HG03108 (cell line): ENCODE measurements around the gene VPS33A.
"Not testable (repeated sequence)": the region's sequence is repeated elsewhere in the genome, so short reads cannot be mapped to it uniquely, and the experiment has no call there.

Experiments
- ATAC-seq: cut with Tn5 transposase; IDR thresholded peaks from one replicate; pipeline ENCODE4 v1.9.1; 2021; ENCODE audit warnings: moderate library complexity; ENCODE audit not compliant: unreplicated experiment

The VPS33A gene

DNA sequence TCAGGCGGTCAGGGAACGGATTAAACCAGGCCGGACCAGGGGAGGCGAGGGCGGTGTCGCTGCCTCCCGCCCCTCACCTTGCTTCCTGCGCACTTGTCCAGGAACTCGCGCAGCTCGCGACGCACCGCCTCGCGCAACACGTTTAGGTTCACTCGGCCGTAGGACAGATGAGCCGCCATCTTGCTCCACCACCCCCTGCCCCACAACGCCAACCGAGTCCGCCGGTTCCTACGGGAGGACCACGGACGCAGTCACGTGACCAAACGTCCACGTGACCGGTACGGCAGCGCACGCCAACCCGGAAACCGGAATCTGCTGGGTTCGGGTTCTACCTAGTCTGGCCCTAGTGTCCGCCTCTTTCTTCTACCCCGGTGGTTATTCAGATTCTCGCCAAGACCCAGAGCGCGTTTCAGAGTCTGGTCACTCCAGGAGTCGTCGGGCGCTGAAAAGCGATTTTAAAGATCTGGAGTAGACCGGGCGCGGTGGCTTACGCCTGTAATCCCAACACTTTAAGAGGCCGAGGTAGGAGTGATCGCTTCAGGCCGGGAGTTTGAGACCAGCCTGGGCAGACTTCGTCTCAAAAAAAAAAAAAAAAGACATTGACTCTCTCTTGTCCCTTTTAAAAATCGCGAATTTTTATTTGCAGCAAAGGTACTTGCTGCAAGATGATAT is at the start of gene VPS33A:
TSS of gene VPS33A (minus strand) at position 265 of the 672 bp plus-strand sequence. CDS start at position 179, 86 bp downstream.
- peak; percentile 82 for ATAC-seq

DNA sequence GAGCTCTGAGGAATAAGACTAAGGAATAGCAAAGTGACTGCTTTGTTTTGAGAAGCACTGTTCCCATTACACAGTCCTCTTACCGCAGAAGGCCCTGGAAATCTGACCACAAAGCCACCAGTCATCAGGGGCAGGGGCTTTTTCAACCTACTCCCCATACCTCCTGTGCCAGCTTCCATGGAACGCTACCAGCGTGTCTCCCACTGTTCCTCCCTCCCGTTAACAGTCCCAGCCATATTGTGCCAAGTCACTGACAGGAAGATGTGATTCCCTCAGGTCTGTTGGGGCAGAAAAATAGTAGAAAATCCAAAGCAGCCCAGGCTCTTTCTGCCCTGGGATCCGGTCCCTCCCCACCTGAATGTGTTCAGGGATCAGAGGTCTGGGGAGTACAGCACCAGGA is 46.6 kb upstream of the VPS33A start:
- ATAC-seq, result no peak

DNA sequence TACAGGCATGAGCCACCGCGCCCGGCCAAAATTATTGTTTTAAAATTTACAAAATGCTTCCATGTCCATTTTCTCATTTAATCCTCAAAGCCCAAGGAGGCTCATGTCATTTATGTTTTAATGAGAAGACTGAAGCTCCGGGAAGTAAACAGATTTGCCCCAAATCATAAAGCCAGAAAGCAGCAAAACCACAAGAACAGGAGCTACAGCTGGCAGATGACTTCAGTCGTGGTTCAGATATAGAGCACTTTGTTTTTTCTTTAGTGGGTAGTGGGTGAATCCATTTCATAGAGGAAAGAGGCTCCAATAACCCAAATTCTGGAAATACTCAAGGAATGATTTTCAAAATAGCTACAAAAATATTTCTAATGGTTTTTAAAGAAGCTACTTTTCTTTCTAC is 45.4 kb upstream of the VPS33A start:
- ATAC-seq, result no peak

DNA sequence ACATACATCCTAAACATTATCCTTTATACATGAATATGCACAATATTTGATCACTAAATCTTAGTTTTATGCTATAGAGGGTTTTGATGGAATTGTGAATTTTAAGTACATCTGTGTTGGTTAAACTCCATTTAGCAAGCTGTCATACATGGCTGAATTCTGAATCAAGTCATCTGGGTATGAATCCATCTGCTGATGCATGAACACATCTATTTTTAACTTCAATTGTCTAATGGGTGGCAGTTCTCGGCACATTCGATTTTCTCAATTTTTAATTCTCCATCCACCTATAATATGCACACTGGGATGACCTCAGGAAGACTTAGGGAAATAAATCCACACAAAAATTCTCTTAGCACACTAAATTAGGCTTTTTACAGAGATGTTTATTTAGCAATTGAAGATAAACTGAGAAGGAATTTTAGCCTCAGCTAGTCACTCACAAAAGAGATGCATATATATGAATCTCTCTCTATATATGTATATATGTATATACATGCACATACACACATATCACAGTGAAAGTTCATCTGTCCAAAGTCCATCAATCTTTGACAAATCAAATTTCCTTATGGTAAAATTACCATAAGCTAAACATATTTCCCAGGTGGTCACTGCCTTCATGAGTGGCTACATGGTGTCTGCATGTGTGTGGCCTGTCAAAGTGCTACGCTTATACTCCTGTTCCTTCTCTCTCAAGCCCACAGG is 44.5 kb upstream of the VPS33A start:
- ATAC-seq, result no peak

DNA sequence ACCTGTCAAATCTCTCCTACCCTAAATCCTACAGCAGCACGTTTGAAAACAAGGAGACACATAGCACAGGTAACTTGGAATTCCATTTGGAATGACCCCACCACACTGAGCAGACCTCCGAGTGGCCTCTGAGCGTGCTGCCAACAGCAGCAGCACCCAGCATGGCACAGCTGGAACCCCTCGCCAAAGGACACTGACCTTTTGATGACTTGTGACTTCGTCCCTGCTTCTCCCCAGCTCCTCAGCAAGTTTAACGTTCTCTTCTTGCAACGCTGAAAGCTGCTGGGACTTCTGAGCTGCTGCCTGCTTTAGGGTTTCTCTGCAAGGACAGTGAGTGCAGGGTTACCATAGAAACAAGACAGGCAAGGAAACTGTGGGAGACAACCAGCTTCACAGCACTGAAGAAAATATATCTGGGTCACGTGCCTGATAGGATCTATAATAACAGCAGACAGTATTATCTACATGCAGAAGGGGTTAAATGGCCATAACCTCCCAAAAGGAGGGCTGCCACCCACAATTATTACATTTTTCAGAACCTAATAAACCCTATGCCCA is 43.3 kb upstream of the VPS33A start:
- ATAC-seq, result no peak

DNA sequence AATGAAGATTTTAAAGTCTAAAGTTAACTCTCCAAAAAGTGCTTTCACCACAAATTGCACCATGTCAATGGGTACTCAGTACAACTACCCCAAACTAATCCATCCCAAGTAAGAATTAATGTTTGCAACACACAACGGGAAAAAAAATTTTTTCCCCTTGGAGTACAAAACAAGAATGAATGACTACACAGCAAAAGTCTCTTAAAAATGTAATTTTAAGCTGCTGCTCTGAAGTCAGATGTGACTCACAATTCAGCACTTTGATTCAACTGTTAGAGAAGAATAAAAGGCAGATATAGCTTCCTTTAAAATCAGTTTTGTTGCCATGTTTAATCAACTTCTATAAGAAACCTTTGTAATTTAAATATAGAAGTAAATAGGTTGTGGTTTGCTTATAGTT is 42.5 kb upstream of the VPS33A start:
- no peak for ATAC-seq

DNA sequence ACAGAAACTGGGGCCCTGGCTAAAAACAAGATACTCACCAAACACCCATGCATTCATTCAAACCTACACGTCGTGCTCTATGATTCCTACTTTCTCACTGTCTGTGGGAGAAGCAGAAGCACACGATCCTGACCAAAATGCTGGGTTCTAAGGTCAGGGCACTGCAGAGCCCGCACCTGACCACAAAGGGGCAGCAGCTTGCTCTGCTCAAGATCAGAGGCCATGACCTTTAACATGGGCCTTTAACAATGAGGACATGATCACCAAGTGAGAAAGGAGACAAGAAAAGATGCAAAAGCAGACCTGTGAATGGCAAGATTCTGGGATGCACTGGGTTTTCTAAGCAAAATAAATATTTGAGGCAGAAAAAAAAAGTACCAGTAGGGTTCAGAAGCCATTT is 40.1 kb upstream of the VPS33A start:
- ATAC-seq, result no peak

DNA sequence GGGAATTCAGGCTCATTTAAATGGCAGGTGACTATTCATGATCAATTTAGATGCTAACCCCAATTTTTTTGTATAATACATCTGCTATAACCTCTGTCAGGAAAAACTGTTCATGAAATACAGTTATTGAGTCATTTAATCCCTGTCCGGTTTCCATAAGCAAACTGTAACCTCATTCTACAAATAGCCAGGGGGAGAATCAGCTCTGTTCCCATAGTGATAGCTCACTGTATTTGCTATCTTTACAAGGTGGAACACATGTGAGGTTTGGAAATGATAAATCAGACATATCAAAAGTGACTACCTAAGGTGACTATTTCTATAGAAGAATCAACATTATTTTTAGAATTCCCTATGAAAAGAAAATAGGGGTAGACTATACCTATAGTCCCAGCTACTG is 38.6 kb upstream of the VPS33A start:
- ATAC-seq, result no peak

DNA sequence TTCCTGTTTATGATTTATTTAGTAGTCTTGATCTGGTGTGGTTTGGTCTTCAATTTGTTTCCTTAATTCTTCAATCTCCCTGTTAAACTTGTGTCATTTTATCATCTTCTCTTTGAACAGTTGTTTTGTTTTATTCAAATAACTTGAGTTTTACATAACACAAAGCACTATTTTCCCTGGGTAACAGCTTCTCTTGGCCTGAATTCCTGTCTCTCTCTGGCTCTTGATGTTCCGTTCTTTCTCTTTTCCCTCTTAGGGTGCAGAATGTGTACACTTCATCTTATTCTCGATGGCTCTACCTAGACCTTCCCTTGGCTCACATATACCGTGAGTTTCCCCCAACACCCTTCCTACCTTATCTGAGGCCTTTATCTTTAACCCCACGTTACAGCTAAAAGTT is 36.8 kb upstream of the VPS33A start:
- no peak for ATAC-seq

DNA sequence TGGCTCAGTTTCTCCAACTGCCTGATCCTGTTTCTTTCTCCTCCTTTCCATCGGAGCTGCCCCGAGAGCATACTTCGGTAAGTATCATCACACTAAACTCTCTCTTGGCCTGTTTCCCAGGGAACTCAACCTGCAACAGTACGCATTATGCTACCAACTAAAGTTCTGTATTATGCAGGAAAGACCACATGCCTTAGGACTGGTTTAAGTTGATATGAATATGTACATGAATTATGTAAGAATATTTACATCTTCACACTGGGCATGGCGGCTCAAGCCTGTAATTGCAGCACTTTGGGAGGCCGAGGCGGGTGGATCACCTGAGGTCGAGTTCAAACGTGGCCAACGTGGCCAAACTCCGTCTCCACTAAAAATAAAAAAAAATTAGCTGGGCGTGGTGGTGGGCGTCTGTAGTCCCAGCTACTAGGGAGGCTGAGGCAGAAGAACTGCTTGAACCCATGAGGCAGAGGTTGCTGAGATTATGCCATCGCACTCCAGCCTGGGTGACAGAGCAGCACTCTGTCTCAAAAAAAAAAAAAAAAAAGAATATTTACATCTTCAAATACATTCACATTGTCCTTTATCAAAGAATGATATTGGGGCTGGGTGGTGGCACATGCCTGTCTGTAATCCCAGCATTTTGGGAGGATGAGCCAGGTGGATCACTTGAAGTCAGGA is 31.9 kb upstream of the VPS33A start:
- ATAC-seq, result no peak

DNA sequence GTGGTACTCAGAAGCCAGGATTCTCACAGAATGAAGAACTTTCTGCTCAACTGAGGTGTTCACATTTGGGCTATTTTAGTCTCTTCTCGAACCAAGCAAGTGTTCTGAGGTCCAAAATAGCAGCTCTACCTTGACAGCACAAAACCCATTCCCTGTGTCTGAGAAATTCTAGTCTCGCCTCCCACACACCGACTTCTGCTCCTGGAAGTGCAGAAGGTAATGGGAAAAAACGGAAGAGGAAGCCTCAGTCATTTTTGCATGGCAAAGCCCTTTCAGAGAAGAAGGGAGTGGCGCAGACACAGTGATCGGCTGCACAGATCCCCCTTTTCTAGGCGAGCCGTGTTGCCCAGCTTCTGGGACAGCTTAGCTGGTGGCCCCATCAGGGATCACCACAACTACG is 31.2 kb upstream of the VPS33A start:
- no peak for ATAC-seq

DNA sequence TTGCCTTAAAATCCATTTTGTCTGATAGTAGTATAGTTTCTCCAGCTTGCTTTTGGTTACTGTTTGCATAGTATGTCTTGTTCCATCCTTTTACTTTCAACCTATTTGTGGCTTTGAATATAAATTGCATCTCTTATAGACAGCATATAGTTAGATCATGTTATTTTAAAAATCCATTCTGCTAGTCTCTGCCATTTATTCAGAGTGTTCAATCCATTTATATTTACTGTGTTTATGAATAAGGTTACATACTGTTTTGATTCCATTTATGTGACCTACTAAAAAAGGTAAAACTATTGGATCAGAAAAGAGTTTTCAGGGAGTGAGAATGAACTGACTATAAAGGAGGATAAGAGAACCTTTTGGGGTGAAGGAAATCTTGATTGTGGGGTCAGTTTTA is 29.6 kb upstream of the VPS33A start:
- no peak for ATAC-seq

DNA sequence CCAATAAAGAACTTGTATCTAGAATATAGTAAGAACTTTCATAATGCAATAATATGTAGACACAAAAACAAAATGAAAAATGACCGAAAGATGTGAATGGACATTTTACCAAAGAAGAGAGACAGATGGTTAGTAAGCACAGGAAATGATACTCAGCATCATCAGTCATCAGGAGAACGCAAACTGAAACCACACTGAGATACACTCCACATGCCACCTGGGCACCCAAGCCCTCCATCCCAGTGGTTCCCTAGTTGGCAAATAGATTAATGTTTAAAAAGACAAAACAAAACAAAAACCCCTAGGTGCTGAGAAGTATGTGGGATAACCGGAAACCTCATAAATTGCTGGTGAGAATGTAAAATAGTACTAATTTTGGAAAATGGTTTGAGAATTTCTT is 26.8 kb upstream of the VPS33A start:
- ATAC-seq, result peak; percentile 76

DNA sequence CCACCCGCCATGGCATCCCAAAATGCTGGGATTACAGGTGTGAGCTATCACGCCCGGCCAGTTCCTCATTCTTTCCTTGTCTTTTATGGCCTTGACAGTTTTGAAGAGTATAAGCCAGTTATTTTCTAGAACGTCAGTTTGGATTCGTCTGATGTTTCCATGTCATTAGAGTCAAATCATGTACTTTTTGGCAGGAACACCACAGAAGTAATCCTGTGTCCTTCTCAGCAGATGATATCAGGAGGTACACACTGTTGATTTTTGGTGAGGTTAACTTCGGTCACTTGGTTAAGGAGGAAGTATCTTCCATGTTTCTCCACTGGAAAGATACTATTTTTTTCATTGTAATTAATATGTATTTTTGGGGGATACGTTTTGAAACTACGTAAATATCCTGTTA is 25.1 kb upstream of the VPS33A start:
- ATAC-seq, result no peak

DNA sequence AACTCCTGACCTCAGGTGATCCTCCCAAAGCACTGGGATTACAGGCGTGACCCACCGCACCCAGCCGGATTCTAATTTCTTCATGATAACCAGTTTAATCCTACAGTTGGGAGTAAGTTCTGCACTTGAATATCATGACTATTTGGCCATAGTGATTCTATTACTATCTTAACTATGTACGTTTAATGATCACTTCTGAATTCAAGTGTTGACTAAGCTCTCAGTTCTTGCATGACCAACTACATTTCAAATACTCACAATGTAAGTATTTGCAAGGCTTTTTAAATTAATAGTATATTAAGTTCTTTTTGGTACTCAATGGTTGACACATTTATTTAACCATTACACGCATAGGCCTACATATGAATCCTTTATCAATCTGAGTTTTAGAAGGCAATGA is 17.4 kb upstream of the VPS33A start:
- ATAC-seq, result no peak

DNA sequence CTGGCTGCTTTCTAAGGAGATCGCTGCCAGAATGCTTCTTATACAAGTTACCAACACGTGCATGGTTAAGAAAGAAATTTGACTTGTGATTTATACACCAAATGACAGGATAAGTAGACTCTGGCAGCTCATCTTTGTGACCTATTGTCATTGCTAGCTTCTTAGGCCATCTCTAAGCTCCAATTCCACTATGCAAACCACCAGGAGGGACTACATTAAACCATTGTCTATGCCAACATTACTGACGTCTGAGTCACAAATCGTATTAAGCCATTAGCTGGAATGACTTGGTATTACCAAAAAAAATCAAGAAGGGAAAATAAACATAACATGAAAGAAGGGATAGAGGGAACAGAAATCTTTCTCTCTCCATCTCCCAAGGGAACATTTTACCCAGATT is 15.8 kb upstream of the VPS33A start:
- no peak for ATAC-seq

DNA sequence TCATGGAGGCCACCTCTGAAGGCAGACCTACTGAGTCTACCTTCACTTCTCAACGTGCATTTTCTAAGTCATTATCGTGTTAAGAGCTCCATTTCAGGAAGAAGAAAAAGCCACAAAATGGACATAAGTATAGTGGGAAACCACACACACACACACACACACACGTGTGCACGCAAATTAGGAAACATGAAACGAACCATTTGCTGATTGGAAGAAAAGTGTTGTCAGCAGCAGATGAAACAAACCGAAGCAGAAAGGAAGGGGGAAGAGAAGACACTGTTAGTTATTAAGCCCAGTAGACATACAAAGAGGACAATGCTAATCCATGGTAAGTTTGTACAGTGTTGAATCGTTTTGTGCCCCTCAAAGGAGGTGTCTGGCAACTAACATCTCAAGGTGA is 9.9 kb upstream of the VPS33A start:
- ATAC-seq, result no peak

DNA sequence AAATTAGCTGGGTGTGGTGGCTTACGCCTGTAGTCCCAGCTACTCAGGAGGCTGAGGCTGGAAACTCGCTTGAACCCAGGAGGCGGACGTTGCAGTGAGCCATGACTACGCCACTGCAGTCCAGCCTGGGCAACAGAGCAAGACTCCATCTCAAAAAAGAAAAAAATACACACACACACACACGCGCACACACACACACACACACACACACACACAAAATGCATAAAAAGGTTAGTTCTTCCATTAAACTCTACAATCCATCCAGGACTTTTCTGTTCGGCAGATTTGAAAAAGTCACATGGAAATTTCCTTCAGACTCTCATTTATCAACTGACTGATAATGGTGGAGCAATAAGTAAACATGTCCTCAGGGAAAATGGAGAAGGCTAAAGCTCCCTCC is 9.2 kb upstream of the VPS33A start:
- no peak for ATAC-seq

DNA sequence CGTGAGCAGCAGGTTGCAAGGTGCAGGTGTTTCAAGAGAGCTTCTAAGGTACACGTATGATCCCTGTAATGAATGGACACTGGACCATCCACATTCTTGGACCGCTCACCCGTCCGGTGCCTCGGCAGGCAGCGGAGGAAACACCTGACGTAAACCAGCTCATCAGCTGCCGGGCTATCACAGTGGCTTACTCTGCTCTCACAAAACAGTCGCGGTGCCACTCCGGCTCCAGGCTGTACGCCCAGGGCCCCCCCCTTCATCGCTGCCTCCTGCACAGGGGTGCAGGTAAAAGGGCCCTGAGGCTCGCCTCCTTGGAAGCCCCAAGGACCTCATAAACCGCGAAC is 436 bp downstream of the VPS33A start:
- ATAC-seq, result peak; percentile 23

DNA sequence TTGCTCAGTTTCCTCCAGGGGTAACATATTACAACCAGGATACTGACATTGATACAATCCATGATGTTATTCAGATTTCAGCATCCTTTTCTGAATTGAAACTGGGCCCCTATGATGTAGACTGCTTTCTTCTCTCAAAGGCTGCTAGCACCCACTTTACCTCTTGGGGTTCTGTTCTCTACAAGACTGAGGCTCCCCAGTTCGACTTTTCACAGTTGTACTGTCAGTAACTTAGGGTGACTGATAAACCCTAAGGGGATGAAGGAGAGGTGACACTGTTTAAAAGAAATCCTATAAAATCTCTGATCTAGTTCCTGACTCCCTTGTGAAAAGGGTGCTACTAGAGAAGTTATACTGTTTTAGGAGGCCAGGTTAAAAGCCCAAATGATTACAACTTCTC is 818 bp downstream of the VPS33A start:
- no peak for ATAC-seq

DNA sequence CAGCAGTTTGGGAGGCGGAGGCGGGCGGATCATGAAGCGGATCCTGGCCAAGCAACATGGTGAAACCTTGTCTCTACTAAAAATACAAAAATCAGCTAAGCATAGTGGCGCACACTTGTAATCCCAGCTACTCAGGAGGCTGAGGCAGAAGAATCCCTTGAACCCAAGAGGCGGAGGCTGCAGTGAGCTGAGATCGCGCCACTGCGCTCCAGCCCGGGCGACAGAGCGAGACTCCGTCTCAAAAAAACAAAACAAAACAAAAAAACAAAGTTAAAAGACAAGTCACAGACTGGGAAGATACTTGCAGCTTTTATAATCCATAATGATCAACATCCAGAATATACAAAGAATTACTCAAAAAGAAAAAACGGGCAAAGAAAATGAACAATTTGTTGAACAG is 5.6 kb downstream of the VPS33A start:
- ATAC-seq, result not testable (repeated sequence)

DNA sequence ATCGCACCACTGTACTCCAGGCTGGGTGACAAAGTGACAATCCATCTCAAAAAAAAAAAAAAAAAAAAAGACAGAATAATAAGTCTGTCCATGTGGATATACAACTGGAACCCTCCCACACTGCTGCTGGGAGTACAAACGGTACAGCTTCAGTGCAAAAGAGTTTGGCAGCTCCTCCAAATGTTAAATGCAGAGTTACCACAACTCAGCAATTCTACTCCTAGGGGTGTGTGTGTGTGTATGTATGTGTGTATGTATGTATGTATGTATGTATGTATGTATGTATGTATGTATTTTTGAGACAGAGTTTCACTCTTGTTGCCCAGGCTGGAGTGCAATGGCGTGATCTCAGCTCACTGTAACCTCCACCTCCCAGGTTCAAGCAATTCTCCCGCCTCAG is 7.4 kb downstream of the VPS33A start:
- ATAC-seq, result not testable (repeated sequence)
